ENCODE data around the gene TNIP2. TPM values are rescaled to one million over a fixed set of nuclear protein-coding genes. Genes with fewer than 3 reads are reported as not detected.

Gene TNIP2
- total RNA-seq, 1 donor from 2014 or later, result 25.4 TPM

DNA sequence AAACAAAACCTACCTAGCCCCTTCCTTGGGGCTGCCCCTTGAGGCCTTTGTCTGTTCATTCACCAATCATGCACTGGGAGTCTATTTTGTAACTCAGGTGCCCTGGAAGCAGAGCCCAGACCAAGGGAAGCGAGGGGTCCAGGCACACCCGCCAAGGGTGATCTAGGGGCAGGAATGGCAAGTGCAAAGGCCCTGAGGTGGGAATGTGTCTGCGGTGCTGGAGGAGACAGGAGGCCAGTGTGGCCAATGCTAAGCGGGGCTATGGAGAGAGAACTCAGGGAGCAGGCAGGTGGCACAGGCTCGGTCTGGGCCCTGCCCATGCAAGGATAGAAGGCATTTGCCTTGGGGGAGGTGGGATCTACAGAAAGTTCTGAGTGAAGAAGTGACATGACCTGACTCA lies 33.2 kb upstream of the TNIP2 start:
- H3K9me3 Mint-ChIP-seq (ENCODE audit: unreplicated experiment), result peaks cover 3% of the 10 kb centered on the region
- H3K27me3 Mint-ChIP-seq (ENCODE audit: unreplicated experiment), result peaks cover 6% of the 10 kb centered on the region
- no peak for TF ChIP-seq CTCF (IDR thresholded peaks at IDR 0.05; ENCODE audit: partially characterized antibody, unreplicated experiment)
- DNase-seq, result no peak
- H3K4me1 Mint-ChIP-seq (ENCODE audit: low read depth, unreplicated experiment), result peaks cover 2% of the 10 kb centered on the region
- H3K36me3 Mint-ChIP-seq (ENCODE audit: unreplicated experiment), result no peaks in the 10 kb centered on the region
- no peak overlapping the region for H3K27ac Mint-ChIP-seq (ENCODE audit: unreplicated experiment)
- H3K4me3 Mint-ChIP-seq (ENCODE audit: unreplicated experiment), result no peak overlapping the region

DNA sequence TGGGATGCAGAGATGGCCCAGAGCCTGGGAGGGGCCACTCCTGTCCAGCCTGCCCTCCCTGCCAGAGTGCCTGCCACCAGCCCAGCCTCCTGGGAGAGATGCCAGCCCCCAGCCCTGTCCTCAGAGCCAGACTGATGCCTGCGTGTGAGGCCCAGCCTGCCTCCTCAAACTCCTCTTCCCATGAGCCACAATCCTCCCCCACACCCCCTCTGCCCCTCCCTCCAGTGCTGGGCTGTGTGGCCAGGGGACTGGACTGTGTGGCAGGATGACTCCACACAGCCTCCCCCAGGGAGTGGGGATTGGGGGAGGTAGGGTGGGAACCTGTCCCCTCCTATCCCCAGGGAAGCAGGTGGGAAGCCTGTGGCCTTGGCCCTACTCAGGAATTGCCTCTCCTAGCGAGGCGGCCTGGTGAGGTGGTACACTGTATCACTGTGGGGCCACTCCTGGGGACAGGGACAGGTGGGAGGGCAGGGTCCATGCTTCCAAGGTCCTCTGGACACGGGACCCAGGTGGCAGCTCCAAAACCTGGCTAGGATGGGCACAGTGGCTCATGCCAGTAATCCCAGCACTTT lies 32.5 kb upstream of the TNIP2 start:
- DNase-seq, result peak; percentile 17
- Mint-ChIP-seq H3K27me3 (ENCODE audit: unreplicated experiment) (peaks cover 6% of the 10 kb centered on the region), H3K4me1 (ENCODE audit: low read depth, unreplicated experiment) (peaks cover 2% of the 10 kb centered on the region), H3K36me3 (ENCODE audit: unreplicated experiment) (peaks cover 4% of the 10 kb centered on the region), H3K27ac (ENCODE audit: unreplicated experiment) (no peak overlapping the region), H3K9me3 (ENCODE audit: unreplicated experiment) (peaks cover 3% of the 10 kb centered on the region), H3K4me3 (ENCODE audit: unreplicated experiment) (no peak overlapping the region)
- TF ChIP-seq CTCF (IDR thresholded peaks at IDR 0.05; ENCODE audit: partially characterized antibody, unreplicated experiment), result no peak

- Mint-ChIP-seq H3K27ac (ENCODE audit: unreplicated experiment) (no peak overlapping the region), H3K9me3 (ENCODE audit: unreplicated experiment) (peaks cover 3% of the 10 kb centered on the region), H3K27me3 (ENCODE audit: unreplicated experiment) (peaks cover 6% of the 10 kb centered on the region), H3K4me1 (ENCODE audit: low read depth, unreplicated experiment) (peaks cover 2% of the 10 kb centered on the region), H3K4me3 (ENCODE audit: unreplicated experiment) (no peak overlapping the region), H3K36me3 (ENCODE audit: unreplicated experiment) (peaks cover 9% of the 10 kb centered on the region)
- no peak for TF ChIP-seq CTCF (IDR thresholded peaks at IDR 0.05; ENCODE audit: partially characterized antibody, unreplicated experiment)
- DNase-seq, result no peak
These were observed 32.0 kb upstream of the TNIP2 start for GRCh38 chr4:2788101-2788500.

GRCh38 chr4:2787230-2788100 lies 31.3 kb upstream of the TNIP2 start:
- Mint-ChIP-seq H3K36me3 (ENCODE audit: unreplicated experiment) (peaks cover 9% of the 10 kb centered on the region), H3K4me1 (ENCODE audit: low read depth, unreplicated experiment) (peaks cover 2% of the 10 kb centered on the region), H3K27ac (ENCODE audit: unreplicated experiment) (no peak overlapping the region), H3K4me3 (ENCODE audit: unreplicated experiment) (no peak overlapping the region), H3K27me3 (ENCODE audit: unreplicated experiment) (peaks cover 6% of the 10 kb centered on the region), H3K9me3 (ENCODE audit: unreplicated experiment) (peaks cover 3% of the 10 kb centered on the region)
- TF ChIP-seq CTCF (IDR thresholded peaks at IDR 0.05; ENCODE audit: partially characterized antibody, unreplicated experiment), result no peak
- no peak for DNase-seq

DNA sequence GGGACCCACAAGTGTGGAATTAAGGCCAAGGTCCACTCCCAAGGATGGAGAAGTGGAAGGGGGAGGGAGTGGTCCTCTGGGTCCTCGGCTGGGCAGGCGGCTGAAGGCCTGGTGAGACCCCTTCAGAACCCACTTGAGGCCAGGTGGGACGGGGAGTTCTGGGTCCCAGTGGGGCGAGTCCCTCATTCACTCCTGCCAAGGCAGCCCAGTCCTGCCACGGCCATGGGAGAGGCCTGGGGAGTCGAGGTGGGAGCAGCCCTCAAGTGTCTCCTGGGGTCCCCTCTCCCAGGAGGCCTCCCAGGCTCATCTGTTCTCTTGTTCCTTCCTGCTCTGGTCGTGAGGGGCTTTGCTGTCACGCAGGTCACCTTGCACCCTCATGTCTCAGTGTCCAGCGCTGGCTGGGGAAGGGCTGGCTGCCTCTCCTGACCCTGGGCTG lies 30.7 kb upstream of the TNIP2 start:
- Mint-ChIP-seq H3K27ac (ENCODE audit: unreplicated experiment) (no peak overlapping the region), H3K4me3 (ENCODE audit: unreplicated experiment) (no peak overlapping the region), H3K27me3 (ENCODE audit: unreplicated experiment) (peaks cover 6% of the 10 kb centered on the region), H3K9me3 (ENCODE audit: unreplicated experiment) (peaks cover 3% of the 10 kb centered on the region), H3K36me3 (ENCODE audit: unreplicated experiment) (peaks cover 9% of the 10 kb centered on the region), H3K4me1 (ENCODE audit: low read depth, unreplicated experiment) (peaks cover 2% of the 10 kb centered on the region)
- DNase-seq, result no peak
- TF ChIP-seq CTCF (IDR thresholded peaks at IDR 0.05; ENCODE audit: partially characterized antibody, unreplicated experiment), result no peak
